ENCODE data around the gene ASRGL1. TPM values are rescaled to one million over a fixed set of nuclear protein-coding genes. Genes with fewer than 3 reads are reported as not detected.
"Not testable (repeated sequence)": the region's sequence is repeated elsewhere in the genome, so short reads cannot be mapped to it uniquely, and the experiment has no call there.

Gene ASRGL1
- total RNA-seq, 2 donors from 2014 or later = 0.74 to 7.0 TPM

- TF ChIP-seq, protein P1, sequence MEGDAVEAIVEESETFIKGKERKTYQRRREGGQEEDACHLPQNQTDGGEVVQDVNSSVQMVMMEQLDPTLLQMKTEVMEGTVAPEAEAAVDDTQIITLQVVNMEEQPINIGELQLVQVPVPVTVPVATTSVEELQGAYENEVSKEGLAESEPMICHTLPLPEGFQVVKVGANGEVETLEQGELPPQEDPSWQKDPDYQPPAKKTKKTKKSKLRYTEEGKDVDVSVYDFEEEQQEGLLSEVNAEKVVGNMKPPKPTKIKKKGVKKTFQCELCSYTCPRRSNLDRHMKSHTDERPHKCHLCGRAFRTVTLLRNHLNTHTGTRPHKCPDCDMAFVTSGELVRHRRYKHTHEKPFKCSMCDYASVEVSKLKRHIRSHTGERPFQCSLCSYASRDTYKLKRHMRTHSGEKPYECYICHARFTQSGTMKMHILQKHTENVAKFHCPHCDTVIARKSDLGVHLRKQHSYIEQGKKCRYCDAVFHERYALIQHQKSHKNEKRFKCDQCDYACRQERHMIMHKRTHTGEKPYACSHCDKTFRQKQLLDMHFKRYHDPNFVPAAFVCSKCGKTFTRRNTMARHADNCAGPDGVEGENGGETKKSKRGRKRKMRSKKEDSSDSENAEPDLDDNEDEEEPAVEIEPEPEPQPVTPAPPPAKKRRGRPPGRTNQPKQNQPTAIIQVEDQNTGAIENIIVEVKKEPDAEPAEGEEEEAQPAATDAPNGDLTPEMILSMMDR (IDR thresholded peaks at IDR 0.05) = no peak
- H3K27ac ChIP-seq = no peak overlapping the region
These were observed 23.4 kb downstream of the ASRGL1 start for GRCh38 chr11:62360685-62361084.

DNA sequence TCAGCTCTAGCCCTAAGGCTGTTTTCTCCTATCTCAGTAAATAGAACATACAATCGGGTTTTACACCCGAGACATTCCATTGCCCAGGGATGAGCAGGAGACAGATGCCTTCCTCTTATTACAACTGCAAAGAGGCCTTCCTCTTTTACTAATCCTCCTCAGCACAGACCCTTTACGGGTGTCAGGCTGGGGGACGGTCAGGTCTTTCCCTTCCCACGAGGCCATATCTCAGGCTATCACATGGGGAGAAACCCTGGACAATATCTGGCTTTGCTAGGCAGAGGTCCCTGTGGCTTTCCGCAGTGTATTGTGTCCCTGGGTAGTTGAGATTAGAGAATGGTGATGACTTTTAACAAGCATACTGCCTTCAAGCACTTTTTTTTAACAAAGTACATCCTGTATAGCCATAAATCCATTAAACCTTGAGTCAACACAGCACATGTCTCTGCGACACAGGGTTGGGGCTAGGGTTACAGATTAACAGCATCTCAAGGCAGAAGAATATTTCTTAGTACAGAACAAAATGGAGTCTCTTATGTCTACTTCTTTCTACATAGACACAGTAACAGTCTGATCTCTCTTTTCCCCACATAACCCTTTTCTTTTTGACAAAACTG is 31.7 kb downstream of the ASRGL1 start:
- not testable (repeated sequence) for H3K4me1 ChIP-seq; H3K9me3 ChIP-seq; H3K36me3 ChIP-seq; H3K4me3 ChIP-seq; H3K27ac ChIP-seq; H3K27me3 ChIP-seq; DNase-seq (ENCODE audit: low spot score)

More at GRCh38 chr11:62360685-62361084, 23.4 kb downstream of the ASRGL1 start:
- Histone ChIP-seq H3K4me3 (no peak overlapping the region), H3K36me3 (no peaks in the 10 kb centered on the region), H3K4me1 (no peaks in the 10 kb centered on the region), H3K27me3 (no peaks in the 10 kb centered on the region), H3K9me3 (no peaks in the 10 kb centered on the region)
- no peak for DNase-seq (ENCODE audit: low spot score)

DNA sequence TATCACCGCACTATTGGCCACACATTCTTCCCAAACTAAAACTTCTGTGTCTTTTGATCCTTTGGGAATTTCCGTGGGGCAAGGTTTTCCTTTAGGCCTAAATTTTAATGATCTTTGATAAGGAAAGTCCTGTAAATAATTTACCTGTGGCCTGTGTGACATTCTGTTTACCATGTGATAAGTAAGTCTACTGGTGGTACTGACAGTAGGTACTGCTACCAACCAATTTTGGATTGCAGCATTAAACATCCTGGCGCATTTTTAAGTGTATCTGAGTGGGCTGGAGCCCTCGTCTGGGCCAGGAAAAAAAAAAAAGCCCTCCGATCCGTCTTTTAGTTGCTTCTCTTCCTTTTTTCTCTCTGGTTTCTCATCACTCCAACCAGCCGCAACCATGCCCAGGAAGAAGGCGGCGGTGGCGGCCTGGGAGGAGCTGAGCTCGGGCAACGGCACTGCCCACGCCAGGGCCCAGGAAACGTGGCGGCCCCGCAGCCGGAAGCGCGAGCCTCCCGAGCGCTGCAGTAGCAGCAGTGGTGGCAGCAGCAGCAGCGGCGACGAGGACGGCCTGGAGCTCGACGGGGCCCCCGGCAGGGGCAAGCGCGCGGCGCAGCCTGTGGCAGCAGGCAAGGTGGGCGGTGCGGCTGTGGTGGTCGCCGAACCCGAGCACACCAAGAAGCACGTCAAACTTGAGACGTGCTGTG is 33.6 kb downstream of the ASRGL1 start:
- Histone ChIP-seq H3K4me1 (no peaks in the 10 kb centered on the region), H3K27me3 (no peaks in the 10 kb centered on the region), H3K36me3 (no peaks in the 10 kb centered on the region), H3K9me3 (no peaks in the 10 kb centered on the region), H3K4me3 (no peak overlapping the region), H3K27ac (no peak overlapping the region)
- DNase-seq (ENCODE audit: low spot score) = no peak
- TF ChIP-seq, protein P1 (IDR thresholded peaks at IDR 0.05) = no peak

DNA sequence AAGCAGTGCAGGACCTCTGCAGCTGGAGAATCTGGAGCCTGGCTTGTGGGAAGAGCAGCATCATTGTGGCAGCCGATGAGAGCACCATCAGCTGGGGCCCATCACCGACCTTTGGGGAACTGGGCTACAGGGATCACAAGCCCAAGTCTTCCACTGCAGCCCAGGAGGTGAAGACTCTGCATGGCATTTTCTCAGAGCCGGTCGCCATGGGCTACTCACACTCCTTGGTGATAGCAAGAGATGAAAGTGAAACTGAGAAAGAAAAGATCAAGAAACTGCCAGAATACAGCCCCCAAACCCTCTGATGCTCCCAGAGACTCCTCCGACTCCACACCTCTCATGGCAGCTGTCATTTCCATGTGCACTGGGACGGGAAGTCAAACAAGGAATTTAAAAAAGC is 35.6 kb downstream of the ASRGL1 start:
- peak; percentile 28 for DNase-seq (ENCODE audit: low spot score)
- H3K4me3 ChIP-seq = no peak overlapping the region
- H3K9me3 ChIP-seq = no peaks in the 10 kb centered on the region
- H3K27me3 ChIP-seq = no peaks in the 10 kb centered on the region
- TF ChIP-seq, protein P1 (IDR thresholded peaks at IDR 0.05) = no peak
- H3K27ac ChIP-seq = no peak overlapping the region
- no peaks in the 10 kb centered on the region for H3K36me3 ChIP-seq
- no peaks in the 10 kb centered on the region for H3K4me1 ChIP-seq

DNA sequence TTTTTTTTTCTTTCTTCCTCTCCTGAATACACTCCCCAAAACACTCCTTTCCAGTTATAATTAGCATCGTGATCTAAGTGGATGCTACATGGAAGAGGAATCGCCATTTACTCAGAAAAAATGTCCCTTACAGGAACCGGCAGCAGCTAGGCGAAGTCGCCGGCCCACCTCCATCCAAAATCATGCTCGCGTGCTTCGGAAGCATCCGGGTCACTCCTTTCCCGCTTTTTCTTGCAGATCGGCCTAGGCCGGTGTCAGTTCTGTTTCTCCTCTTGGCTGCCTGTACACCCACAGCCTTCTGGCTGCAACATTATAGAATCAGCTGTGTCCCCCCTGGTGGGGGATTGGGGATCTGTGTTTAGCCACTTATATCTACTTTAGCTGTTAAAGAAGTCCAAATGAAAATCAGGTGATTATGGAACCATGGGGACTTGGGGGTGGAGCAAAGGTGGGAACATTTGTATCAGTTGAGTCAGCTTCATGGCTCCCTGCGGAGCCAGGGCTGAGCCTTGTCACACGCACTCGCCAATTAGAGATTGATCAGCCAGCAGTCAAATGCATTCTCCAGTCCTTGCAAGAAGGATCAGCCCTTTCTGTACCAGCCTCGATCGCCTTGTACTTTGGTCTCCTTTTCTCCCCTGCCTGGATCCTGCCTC is 36.3 kb downstream of the ASRGL1 start:
- Histone ChIP-seq H3K4me3 (no peak overlapping the region), H3K36me3 (no peaks in the 10 kb centered on the region), H3K27me3 (no peaks in the 10 kb centered on the region), H3K27ac (no peak overlapping the region), H3K9me3 (no peaks in the 10 kb centered on the region), H3K4me1 (no peaks in the 10 kb centered on the region)
- DNase-seq (ENCODE audit: low spot score) = peak; percentile 40
- TF ChIP-seq, protein P1 (IDR thresholded peaks at IDR 0.05) = no peak

GRCh38 chr11:62374801-62375200 is 37.6 kb downstream of the ASRGL1 start:
- DNase-seq (ENCODE audit: low spot score) = peak; percentile 49
- Histone ChIP-seq H3K36me3 (no peaks in the 10 kb centered on the region), H3K4me3 (no peak overlapping the region), H3K9me3 (no peaks in the 10 kb centered on the region), H3K27ac (no peak overlapping the region), H3K27me3 (no peaks in the 10 kb centered on the region), H3K4me1 (no peaks in the 10 kb centered on the region)
- TF ChIP-seq, protein P1 (IDR thresholded peaks at IDR 0.05) = no peak
